Stimulated activated CD4-positive, alpha-beta T cell treated with anti-CD3 and anti-CD28 coated beads, Interleukin-15, amount 100 ng/mL, for 1 hour (primary cell): ENCODE results near the gene DUSP6.

Experiments used
- DNase-seq, 2 donors: peaks; one replicate each; pipeline ENCODE4 v3.0.0-alpha.2; 2020; ENCODE audit warnings: low read depth in 1 of 2, low spot score in 1 of 2

The DUSP6 gene

GRCh38 chr12:89376202-89376529 is 23.9 kb upstream of the DUSP6 start:
- DNase-seq: no peak

DNA sequence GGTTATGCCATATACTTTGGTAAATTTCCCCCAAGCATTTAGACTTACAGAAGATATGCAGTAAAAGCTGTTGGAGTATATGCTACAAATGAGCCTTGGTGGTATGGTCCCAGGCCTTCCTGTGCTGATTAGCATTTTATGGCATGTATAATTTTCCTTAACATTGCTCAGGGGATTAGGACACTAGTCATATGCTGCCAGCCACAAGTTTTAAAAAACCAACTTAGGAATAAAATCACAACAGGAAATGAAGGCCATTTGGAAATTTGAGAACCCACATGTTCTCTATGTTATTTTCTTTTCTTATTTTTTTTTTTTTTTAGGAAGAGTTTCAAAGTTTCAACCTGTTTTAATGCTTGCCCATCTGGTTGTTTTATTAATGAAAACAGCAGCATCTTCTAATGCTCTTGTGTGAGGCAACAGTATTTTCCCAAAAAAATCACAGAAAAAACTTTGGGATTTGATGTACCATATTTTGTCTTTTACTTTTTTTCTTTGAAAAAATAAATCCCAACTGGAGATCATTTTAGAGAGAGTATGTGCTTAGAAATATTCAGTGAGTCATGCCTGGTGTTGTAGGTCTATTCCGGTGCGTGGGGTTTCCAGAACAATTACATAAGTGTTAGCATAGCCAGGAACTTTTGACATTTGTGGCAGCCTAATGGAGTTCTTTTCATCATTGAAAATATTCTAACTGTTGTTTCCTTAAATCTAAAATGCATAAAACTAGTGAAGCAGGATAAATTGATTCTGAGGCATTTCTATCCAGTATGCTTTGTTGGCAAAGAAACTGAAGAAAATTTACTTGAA is 21.7 kb upstream of the DUSP6 start:
- DNase-seq: no peak

DNA sequence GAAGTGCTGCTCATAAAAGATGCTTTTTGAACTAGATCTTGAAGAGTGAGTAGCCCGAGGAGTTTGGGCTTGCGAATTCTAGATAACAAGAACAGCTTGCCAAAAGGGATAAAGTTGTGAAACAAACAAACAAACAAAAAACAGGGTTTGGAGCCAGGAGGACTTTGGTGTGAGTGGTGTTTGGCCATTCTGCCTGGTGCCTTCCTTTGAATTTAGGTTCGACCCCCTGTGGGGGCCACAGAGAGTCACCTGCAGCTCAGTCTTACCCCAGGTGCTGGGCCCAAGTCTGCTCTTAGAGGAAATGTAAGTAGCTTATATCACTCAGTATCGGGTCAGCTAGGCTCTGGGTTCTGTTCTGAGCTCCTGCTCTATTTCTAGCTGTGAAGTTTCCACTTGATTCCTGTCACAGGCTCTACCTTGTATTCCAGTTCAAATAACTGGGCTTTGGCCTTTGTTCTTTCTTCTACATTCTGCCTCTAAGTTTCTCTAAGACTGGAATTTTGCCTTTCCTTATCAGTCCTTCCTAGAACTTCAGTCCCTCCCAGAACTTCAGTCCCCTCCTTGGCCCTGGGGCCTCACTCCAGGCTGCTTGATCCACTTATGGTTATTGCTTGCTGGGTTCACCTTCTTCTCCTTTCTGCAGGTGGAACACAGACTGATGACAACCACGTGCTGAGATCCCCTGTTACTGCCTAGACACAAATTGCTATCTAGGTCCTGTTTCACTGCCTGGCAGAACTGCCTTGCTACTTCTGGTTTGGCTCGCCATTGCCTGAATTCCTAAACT is 20.5 kb upstream of the DUSP6 start:
- no peak for DNase-seq

DNA sequence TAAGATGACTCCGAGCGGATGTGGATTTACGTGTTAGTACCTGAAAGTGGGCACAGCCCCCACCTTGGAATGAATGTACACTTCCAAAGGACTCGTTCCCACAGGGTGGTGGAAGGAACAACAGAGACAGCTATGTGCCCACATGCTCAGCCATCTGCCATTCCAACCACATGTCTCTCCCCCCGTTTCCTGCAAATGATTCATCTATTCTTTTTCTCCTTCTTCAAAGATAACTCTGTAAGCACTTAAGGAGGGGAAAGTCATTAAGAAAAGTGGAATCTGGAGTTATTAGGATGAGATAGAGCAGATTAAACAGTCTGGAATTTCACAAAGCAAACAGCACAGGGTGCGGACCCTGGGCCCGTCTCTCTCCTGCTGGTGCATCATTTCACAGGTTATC is 18.5 kb upstream of the DUSP6 start:
- no peak for DNase-seq

DNA sequence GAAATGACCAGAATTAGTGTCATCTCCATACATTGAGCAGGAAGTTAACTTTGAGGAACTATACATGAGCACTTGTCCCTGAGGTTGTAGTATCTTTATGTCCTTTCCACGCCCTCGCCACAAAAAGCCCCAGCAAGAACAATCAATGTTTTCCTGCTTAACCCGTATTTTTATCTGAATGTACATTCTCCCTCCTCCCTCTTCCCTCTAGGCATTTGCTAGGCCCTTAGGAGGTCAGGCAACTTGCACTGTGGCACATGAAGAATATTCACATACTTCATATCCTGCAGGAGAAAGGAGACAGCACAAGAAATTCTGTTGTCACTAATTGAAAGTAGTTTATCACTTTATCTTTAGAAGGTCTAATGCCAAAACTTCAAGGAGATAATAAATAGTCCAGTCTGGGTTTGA is 18.1 kb upstream of the DUSP6 start:
- DNase-seq: no peak

DNA sequence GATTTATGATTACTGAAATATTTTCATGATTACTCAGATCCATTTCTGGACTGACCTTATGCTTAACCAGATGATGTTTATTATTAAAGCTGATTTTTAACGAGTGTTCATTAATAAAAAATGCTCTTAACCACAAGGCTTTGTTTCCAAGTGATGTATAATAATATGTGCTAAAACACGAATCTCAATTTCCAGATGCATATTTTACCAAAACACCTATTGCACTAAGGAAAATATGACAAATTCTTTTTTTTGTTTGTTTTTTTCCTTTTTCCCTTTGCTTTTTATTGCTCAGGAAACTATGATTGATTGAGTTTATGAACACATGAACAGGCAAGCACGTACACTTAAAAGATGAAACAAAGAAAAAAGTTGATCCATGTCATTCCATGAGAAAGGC is 16.9 kb upstream of the DUSP6 start:
- DNase-seq: no peak

DNA sequence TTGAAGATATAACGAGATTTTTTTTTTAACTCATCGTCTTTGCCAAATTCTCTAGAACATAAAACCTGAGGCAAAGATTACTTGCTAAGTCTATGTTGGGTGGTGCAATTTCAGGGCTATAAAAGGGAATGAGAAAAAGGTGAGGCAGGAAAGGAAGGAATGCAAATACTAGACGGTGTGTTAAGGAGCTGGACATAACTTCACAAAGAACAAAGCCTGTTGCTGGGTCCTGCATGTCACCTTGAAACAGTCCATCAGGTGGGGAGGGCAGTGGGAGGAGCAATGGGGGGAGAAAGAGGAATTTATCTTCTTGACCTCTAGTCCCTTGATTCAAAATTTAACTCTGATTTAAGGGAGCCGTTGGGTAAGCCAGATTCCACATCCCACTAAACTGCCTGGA is 16.1 kb upstream of the DUSP6 start:
- DNase-seq: no peak

DNA sequence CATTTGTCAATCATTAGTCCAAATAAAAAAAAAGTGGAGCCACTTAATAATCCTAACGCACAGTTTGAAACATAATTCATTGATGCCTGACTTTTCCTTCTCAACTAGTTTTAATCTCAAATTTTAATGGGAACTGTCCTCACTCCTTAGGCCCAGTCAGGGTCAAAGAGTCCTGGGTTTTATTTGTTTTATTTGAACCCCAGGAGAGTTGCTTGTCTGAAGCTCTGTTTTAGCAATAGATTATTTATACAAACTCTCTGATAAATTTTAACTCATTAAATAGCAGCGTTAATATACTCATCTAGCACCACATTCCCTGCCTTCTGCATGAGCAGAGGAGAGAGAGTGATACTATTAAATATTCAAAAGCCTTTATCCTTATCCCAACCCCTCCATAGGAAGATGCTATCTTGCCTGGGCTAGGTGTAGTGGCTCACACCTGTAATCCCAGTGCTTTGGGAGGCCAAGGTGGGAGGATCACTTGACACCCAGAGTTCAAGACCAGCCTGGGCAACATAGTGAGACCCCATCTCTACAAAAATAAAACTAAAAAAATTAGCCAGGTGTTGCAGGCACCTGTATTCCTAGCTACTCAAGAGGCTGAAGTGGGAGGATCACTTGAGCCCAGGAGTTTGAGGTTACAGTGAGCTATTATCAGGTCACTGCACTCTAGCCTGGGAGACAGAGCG is 14.5 kb upstream of the DUSP6 start:
- no peak for DNase-seq

DNA sequence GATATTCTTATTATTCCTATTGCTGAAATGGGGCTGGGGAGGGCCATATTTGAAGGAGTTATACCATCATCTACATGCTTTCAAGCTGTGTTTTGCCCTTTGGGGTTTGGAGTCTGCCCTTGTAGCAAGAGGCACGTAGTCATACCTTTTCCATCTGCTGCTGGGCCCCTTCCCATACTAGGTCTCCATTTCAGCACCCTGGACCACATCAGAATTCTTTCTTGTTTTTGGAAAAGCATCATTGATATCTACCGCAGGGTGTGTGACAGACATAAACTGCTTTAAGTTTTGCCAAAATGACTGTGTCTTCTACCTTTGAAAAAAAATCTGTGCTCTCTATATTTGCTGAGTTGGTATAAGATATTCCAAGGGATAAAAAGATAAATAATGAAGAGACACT is 12.3 kb upstream of the DUSP6 start:
- no peak for DNase-seq

DNA sequence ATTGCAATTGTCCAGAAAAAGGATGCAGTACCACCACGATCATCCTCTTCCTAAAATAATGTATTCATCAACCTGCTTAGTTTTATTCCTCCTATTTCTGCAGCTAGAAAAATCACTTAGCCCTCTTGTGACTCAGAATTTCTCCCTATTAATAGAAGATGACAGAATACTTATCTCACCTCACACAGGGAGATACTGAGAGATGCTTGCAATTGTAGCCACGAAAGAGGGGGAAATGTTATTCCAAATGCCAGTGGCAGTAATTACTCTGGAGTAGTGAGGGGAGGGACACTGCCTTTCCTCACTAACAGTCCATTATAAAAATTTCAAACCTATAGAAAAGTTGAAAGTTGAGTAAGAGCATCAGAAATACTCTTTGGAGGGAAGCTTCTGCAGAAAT is 11.8 kb upstream of the DUSP6 start:
- DNase-seq: no peak

- DNase-seq: no peak
Observed at GRCh38 chr12:89363582-89363981, 11.3 kb upstream of the DUSP6 start.

DNA sequence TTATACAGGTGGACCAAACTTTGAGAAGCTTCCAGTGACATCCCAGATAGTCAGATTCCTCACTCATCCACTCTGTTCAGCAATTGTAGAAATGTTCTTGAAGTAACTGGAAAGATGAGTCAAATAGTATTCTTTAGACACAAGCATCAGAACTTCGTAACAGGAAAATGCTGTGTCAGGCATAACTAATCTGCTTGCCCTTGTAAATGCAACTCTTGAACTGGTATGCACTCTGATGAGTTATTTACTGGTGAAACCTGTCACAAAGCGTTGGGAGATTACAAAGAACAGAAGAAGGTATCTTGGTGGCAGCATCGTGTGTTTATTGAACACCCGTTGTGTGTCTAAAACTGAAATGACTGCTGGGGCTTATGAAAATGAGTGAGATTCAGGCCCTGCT is 10.8 kb upstream of the DUSP6 start:
- no peak for DNase-seq

GRCh38 chr12:89359615-89360014 is 7.3 kb upstream of the DUSP6 start:
- no peak for DNase-seq

GRCh38 chr12:89358805-89359204 is 6.5 kb upstream of the DUSP6 start:
- no peak for DNase-seq

DNA sequence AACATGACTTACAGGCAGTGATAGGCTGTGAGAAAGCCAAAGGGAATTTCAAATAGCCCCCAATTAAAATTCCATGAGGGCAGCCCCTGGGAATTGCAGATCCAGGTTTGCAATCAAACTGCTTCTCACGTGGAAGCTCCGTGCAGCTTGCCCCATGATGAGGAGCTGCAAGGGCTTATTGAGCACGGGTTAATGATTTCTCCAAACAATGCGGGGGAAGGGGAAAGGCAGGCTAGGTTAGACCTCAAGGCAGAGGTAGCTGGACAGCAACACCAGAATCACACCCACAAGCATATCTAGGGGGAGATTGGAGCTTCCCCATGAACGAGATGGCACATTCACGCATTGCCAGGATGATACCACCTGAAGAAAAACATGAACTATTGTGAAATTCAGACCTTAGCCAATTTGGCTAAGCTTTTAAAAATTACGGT is 5.0 kb upstream of the DUSP6 start:
- DNase-seq: no peak

- no peak for DNase-seq
Observed at GRCh38 chr12:89356069-89356665, 3.9 kb upstream of the DUSP6 start.

- no peak for DNase-seq
Observed at GRCh38 chr12:89355243-89356068, 3.2 kb upstream of the DUSP6 start.

GRCh38 chr12:89354612-89355067 is 2.3 kb upstream of the DUSP6 start:
- DNase-seq: no peak

DNA sequence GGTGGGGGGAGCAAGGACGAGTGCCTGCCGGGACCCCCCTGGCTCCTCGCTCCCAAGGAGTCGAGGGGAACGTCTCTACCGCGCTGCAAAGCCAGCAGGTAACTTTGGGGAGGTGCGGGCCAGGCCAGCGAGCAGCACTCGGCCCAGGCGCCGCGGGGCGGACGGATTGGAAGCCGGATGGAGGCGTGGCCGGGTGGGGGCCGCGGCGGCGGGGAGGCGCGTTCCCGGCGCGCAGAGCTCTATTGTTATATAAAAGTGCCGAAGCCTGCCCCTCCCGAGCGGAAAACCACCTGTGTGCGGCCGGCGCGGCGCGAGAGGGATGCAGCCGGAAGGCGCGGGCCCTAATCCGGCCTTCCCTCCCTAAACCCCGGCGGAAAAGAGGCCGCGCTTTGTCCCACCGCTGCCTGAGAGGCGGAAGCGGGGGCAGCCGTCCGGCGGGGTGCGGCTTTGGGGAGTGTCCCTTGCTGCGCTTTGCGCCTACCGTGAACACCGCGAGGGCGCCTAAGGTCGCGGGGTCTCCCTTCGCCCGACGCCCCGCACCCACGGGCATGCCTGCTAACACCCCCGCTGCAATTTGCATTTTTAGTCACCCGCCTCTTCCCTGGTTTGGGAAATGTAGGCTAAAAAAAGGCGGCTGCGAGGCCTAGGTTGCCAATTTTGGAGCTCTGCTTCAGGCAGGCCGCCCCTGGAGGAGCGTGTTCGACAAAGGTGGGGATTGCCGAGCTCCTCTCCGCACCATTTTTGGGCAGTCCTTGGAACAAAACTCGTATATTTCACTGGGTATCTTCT is 1.7 kb upstream of the DUSP6 start:
- peak; percentile 28 to 56 for DNase-seq
